HepG2 (cell line): Measurements from ENCODE around the gene NAT14.

Source experiments
- ADNP ChIP-seq: sonication (generic); formaldehyde crosslinking; IDR thresholded peaks from 2 replicates; pipeline ENCODE4 v1.4.0; 2020; ENCODE audit warnings: missing genetic modification reagents
- ARID2 ChIP-seq: sonication (generic); formaldehyde crosslinking; IDR thresholded peaks from 2 replicates; pipeline ENCODE4 v1.8.1; 2022; ENCODE audit warnings: mild to moderate bottlenecking, missing genetic modification reagents, borderline replicate concordance
- HCFC1 ChIP-seq: fragments of 150-350 bp; IDR thresholded peaks from 2 replicates; pipeline ENCODE4 v1.6.1; 2014; ENCODE audit warnings: low read depth, low read length
- KAT8 ChIP-seq: IDR thresholded peaks from 2 replicates; pipeline ENCODE4 v1.6.1; 2016; ENCODE audit warnings: missing genetic modification reagents, missing compliant biosample characterization
- KDM4B ChIP-seq: sonication (generic); formaldehyde crosslinking; IDR thresholded peaks from 2 replicates; pipeline ENCODE4 v1.4.0; 2020; ENCODE audit warnings: missing genetic modification reagents
- MTA3 ChIP-seq: sonication (generic); formaldehyde crosslinking; IDR thresholded peaks from 2 replicates; pipeline ENCODE4 v1.4.0; 2020; ENCODE audit warnings: missing genetic modification reagents
- POLR2A ChIP-seq, 2 experiments: IDR thresholded peaks; 2 replicates each; pipeline ENCODE4 v1.6.1; 2011; ENCODE audit warnings: low read depth in 2 of 2, low read length in 2 of 2, mild to moderate bottlenecking in 1 of 2, moderate library complexity in 1 of 2; ENCODE audit not compliant: insufficient read depth in 1 of 2
- ZFYVE20 ChIP-seq: sonication (generic); formaldehyde crosslinking; IDR thresholded peaks from 2 replicates; pipeline ENCODE4 v1.8.0; 2023; ENCODE audit warnings: low read depth, mild to moderate bottlenecking, moderate library complexity, missing genetic modification reagents, borderline replicate concordance
- ZNF274 ChIP-seq: sonication (generic); formaldehyde crosslinking; IDR thresholded peaks from 2 replicates; pipeline ENCODE4 v1.5.1; 2020; ENCODE audit warnings: mild to moderate bottlenecking, missing genetic modification reagents
- TF ChIP-seq, protein P1 (sequence below): sonication (generic); formaldehyde crosslinking; IDR thresholded peaks from 2 replicates; pipeline ENCODE4 v1.5.0; 2020; ENCODE audit warnings: mild to moderate bottlenecking, missing genetic modification reagents, moderate library complexity

- TF ChIP-seq, protein P1, sequence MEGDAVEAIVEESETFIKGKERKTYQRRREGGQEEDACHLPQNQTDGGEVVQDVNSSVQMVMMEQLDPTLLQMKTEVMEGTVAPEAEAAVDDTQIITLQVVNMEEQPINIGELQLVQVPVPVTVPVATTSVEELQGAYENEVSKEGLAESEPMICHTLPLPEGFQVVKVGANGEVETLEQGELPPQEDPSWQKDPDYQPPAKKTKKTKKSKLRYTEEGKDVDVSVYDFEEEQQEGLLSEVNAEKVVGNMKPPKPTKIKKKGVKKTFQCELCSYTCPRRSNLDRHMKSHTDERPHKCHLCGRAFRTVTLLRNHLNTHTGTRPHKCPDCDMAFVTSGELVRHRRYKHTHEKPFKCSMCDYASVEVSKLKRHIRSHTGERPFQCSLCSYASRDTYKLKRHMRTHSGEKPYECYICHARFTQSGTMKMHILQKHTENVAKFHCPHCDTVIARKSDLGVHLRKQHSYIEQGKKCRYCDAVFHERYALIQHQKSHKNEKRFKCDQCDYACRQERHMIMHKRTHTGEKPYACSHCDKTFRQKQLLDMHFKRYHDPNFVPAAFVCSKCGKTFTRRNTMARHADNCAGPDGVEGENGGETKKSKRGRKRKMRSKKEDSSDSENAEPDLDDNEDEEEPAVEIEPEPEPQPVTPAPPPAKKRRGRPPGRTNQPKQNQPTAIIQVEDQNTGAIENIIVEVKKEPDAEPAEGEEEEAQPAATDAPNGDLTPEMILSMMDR (CRISPR knock-in tag) = no peak
- TF ChIP-seq POLR2A (IDR thresholded peaks at IDR 0.05; ENCODE audit: insufficient read depth in 1 of 2, low read depth in 2 of 2, low read length in 2 of 2) (no peak), ARID2 (no peak), ZFYVE20 (CRISPR knock-in tag) (no peak), KAT8 (CRISPR knock-in tag) (no peak), MTA3 (CRISPR knock-in tag) (no peak), ZNF274 (CRISPR knock-in tag) (no peak), KDM4B (CRISPR knock-in tag) (no peak), HCFC1 (no peak), ADNP (CRISPR knock-in tag) (no peak)
Measured at GRCh38 chr19:55479045-55479444, 5.9 kb upstream of the NAT14 start.
